Measurements from ENCODE around the gene ZKSCAN2. TPM values are rescaled to one million over a fixed set of nuclear protein-coding genes. Genes with fewer than 3 reads are reported as not detected.

ZKSCAN2 gene
- total RNA-seq, 1 donor from 2014 or later, result 8.5 TPM

- Histone ChIP-seq H2AFZ (ENCODE audit: low read depth, low read length) (no peak overlapping the region), H3K79me2 (ENCODE audit: insufficient read depth, low read length) (peaks cover 18% of the 10 kb centered on the region), H3K9ac (ENCODE audit: low read length) (no peak overlapping the region), H3K27me3 (ENCODE audit: insufficient read depth, low read length) (no peaks in the 10 kb centered on the region), H3K27ac (ENCODE audit: low read depth, low read length) (no peak overlapping the region), H3K9me3 (ENCODE audit: insufficient read depth, low read depth, low read length) (no peaks in the 10 kb centered on the region), H4K20me1 (ENCODE audit: insufficient read depth, low read length) (peaks cover 19% of the 10 kb centered on the region), H3K4me3 (ENCODE audit: insufficient read depth, low read depth, low read length) (no peak overlapping the region), H3K4me1 (ENCODE audit: insufficient read depth, low read length) (peaks cover 2% of the 10 kb centered on the region), H3K36me3 (ENCODE audit: insufficient read depth, low read length) (peaks cover 6% of the 10 kb centered on the region), H3K4me2 (ENCODE audit: low read length) (no peak overlapping the region)
- Mint-ChIP-seq H3K27me3 (ENCODE audit: low read depth, unreplicated experiment) (no peaks in the 10 kb centered on the region), H3K27ac (ENCODE audit: unreplicated experiment) (no peak overlapping the region), H3K9me3 (ENCODE audit: unreplicated experiment) (peaks cover 2% of the 10 kb centered on the region), H3K36me3 (ENCODE audit: low read depth, unreplicated experiment) (peaks cover 13% of the 10 kb centered on the region), H3K4me3 (ENCODE audit: unreplicated experiment) (no peak overlapping the region), H3K4me1 (ENCODE audit: low read depth, unreplicated experiment) (peaks cover 4% of the 10 kb centered on the region)
- FAIRE-seq, result no peak
- TF ChIP-seq EZH2 (IDR thresholded peaks at IDR 0.05; ENCODE audit: insufficient read depth, low read length), result no peak
- no peak for TF ChIP-seq CTCF (IDR thresholded peaks at IDR 0.05; ENCODE audit: insufficient read depth, low read depth, low read length)
- DNase-seq (ENCODE audit: low read depth), result no peak
Measured at GRCh38 chr16:25253322-25253721, 4.3 kb downstream of the ZKSCAN2 start.

GRCh38 chr16:25250467-25250866 lies 7.2 kb downstream of the ZKSCAN2 start:
- Histone ChIP-seq H3K9me3 (ENCODE audit: insufficient read depth, low read depth, low read length) (no peaks in the 10 kb centered on the region), H3K9ac (ENCODE audit: low read length) (no peak overlapping the region), H3K79me2 (ENCODE audit: insufficient read depth, low read length) (peaks cover 8% of the 10 kb centered on the region), H3K27ac (ENCODE audit: low read depth, low read length) (no peak overlapping the region), H2AFZ (ENCODE audit: low read depth, low read length) (no peak overlapping the region), H3K4me3 (ENCODE audit: insufficient read depth, low read depth, low read length) (no peak overlapping the region), H3K27me3 (ENCODE audit: insufficient read depth, low read length) (no peaks in the 10 kb centered on the region), H3K4me2 (ENCODE audit: low read length) (no peak overlapping the region), H3K4me1 (ENCODE audit: insufficient read depth, low read length) (no peaks in the 10 kb centered on the region), H4K20me1 (ENCODE audit: insufficient read depth, low read length) (peaks cover 4% of the 10 kb centered on the region), H3K36me3 (ENCODE audit: insufficient read depth, low read length) (peaks cover 12% of the 10 kb centered on the region)
- DNase-seq (ENCODE audit: low read depth) (no peak), FAIRE-seq (no peak)
- no peaks in the 10 kb centered on the region for H3K27me3 Mint-ChIP-seq (ENCODE audit: low read depth, unreplicated experiment)
- H3K4me1 Mint-ChIP-seq (ENCODE audit: low read depth, unreplicated experiment), result no peaks in the 10 kb centered on the region
- no peak for TF ChIP-seq CTCF (IDR thresholded peaks at IDR 0.05; ENCODE audit: insufficient read depth, low read depth, low read length)
- TF ChIP-seq EZH2 (IDR thresholded peaks at IDR 0.05; ENCODE audit: insufficient read depth, low read length), result no peak
- no peak overlapping the region for H3K27ac Mint-ChIP-seq (ENCODE audit: unreplicated experiment)
- H3K36me3 Mint-ChIP-seq (ENCODE audit: low read depth, unreplicated experiment), result peaks cover 23% of the 10 kb centered on the region
- H3K4me3 Mint-ChIP-seq (ENCODE audit: unreplicated experiment), result no peak overlapping the region
- peaks cover 15% of the 10 kb centered on the region for H3K9me3 Mint-ChIP-seq (ENCODE audit: unreplicated experiment)

GRCh38 chr16:25235991-25236390 lies 21.7 kb downstream of the ZKSCAN2 start:
- H2AFZ ChIP-seq (ENCODE audit: low read depth, low read length), result no peak overlapping the region
- H3K9ac ChIP-seq (ENCODE audit: low read length), result no peak overlapping the region
- H3K4me1 Mint-ChIP-seq (ENCODE audit: low read depth, unreplicated experiment), result peaks cover 13% of the 10 kb centered on the region

More at GRCh38 chr16:25235991-25236390, 21.7 kb downstream of the ZKSCAN2 start:
- Mint-ChIP-seq H3K36me3 (ENCODE audit: low read depth, unreplicated experiment) (no peaks in the 10 kb centered on the region), H3K27ac (ENCODE audit: unreplicated experiment) (no peak overlapping the region), H3K4me3 (ENCODE audit: unreplicated experiment) (no peak overlapping the region), H3K27me3 (ENCODE audit: low read depth, unreplicated experiment) (peaks cover 6% of the 10 kb centered on the region), H3K9me3 (ENCODE audit: unreplicated experiment) (no peaks in the 10 kb centered on the region)
- FAIRE-seq (no peak), DNase-seq (ENCODE audit: low read depth) (no peak)
- TF ChIP-seq EZH2 (IDR thresholded peaks at IDR 0.05; ENCODE audit: insufficient read depth, low read length), result no peak
- no peak overlapping the region for H3K27ac ChIP-seq (ENCODE audit: low read depth, low read length)
- no peak overlapping the region for H3K4me3 ChIP-seq (ENCODE audit: insufficient read depth, low read depth, low read length)
- H3K9me3 ChIP-seq (ENCODE audit: insufficient read depth, low read depth, low read length), result no peaks in the 10 kb centered on the region
- no peaks in the 10 kb centered on the region for H3K27me3 ChIP-seq (ENCODE audit: insufficient read depth, low read length)
- peaks cover 5% of the 10 kb centered on the region for H3K36me3 ChIP-seq (ENCODE audit: insufficient read depth, low read length)
- no peak overlapping the region for H3K4me2 ChIP-seq (ENCODE audit: low read length)
- no peaks in the 10 kb centered on the region for H3K4me1 ChIP-seq (ENCODE audit: insufficient read depth, low read length)
- no peaks in the 10 kb centered on the region for H3K79me2 ChIP-seq (ENCODE audit: insufficient read depth, low read length)
- no peaks in the 10 kb centered on the region for H4K20me1 ChIP-seq (ENCODE audit: insufficient read depth, low read length)

Data from astrocyte (in vitro differentiated cells and primary cell).